A549 treated with AZD9567 at 1 μM for 4 hours (cell line): Measurements from ENCODE around the gene SGMS1. TPM values are rescaled to one million over a fixed set of nuclear protein-coding genes. Genes with fewer than 3 reads are reported as not detected.

Experiments used
- total RNA-seq: library from RNA; stranded (reverse); fragments of 200-300 nt; extraction: Qiagen RNA extraction; gene quantifications from 5 replicates; pipeline ENCODE4 v1.2.3, GENCODE V29; 2022; ENCODE audit not compliant: insufficient read depth

The SGMS1 gene
- total RNA-seq = 32.4 to 53.0 TPM (median 48.8 TPM) in 5 replicates

GRCh38 chr10:50623663-50624412, at the start of gene SGMS1:
TSS of gene SGMS1 (minus strand) at chr10:50623956. CDS start at chr10:50344114, 279,842 bp downstream.

Other genes with a start within 250 kb of the SGMS1 start
- 3.9 to 8.8 TPM (median 4.7 TPM) in 5 replicates for gene ASAH2B, start 116.0 kb upstream of the SGMS1 start, total RNA-seq